Measurements from ENCODE around the gene SLCO2A1.

DNA sequence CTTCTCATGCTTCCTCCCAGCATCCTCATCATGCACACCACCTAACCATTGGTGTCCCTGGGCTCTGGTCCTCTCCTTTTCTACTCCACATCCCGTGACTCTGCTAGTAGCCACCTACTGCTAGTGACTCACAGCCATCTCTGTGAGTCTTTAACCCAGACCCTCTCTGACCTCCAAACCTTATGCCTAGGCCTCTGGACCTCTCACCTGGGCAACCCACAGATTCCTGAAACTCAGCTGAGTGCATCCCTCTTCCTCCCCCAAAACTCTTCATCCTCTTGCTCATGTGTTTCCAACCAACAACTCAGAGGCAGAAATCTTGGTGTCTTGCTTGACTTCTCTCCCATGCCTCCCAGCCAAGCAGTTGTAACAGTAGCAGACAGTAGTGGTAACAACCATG lies 20.0 kb upstream of the SLCO2A1 start:
- TF ChIP-seq EZH2 (optimal IDR thresholded peaks at IDR 0.05; ENCODE audit: low read depth, low read length) = no peak
- TF ChIP-seq, protein P1, sequence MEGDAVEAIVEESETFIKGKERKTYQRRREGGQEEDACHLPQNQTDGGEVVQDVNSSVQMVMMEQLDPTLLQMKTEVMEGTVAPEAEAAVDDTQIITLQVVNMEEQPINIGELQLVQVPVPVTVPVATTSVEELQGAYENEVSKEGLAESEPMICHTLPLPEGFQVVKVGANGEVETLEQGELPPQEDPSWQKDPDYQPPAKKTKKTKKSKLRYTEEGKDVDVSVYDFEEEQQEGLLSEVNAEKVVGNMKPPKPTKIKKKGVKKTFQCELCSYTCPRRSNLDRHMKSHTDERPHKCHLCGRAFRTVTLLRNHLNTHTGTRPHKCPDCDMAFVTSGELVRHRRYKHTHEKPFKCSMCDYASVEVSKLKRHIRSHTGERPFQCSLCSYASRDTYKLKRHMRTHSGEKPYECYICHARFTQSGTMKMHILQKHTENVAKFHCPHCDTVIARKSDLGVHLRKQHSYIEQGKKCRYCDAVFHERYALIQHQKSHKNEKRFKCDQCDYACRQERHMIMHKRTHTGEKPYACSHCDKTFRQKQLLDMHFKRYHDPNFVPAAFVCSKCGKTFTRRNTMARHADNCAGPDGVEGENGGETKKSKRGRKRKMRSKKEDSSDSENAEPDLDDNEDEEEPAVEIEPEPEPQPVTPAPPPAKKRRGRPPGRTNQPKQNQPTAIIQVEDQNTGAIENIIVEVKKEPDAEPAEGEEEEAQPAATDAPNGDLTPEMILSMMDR (IDR thresholded peaks at IDR 0.05; ENCODE audit: low read length) = no peak

Measured in MM.1S (cell line).